Kidney tubule cell (primary cell): ENCODE data around the gene AFF3.

Experiments used
- DNase-seq: peaks from one replicate; pipeline ENCODE4 v3.0.0-alpha.2; 2018; ENCODE audit warnings: low spot score

Gene AFF3

GRCh38 chr2:100068395-100068794 lies 74.0 kb downstream of the AFF3 start:
- no peak for DNase-seq

GRCh38 chr2:100067784-100068183 lies 74.6 kb downstream of the AFF3 start:
- DNase-seq = no peak

- DNase-seq = no peak
Measured at GRCh38 chr2:100066856-100067255, 75.5 kb downstream of the AFF3 start.

- DNase-seq = no peak
Measured at GRCh38 chr2:100066246-100066645, 76.1 kb downstream of the AFF3 start.

GRCh38 chr2:100064592-100065428 lies 77.6 kb downstream of the AFF3 start:
- DNase-seq = no peak

GRCh38 chr2:100064165-100064564 lies 78.2 kb downstream of the AFF3 start:
- DNase-seq = no peak

- no peak for DNase-seq
Measured at GRCh38 chr2:100063459-100063953, 78.9 kb downstream of the AFF3 start.

GRCh38 chr2:100062336-100062735 lies 80.1 kb downstream of the AFF3 start:
- no peak for DNase-seq

GRCh38 chr2:100060875-100061274 lies 81.5 kb downstream of the AFF3 start:
- no peak for DNase-seq

- DNase-seq = no peak
Measured at GRCh38 chr2:100059638-100060037, 82.8 kb downstream of the AFF3 start.

- peak; percentile 66 for DNase-seq
Measured at GRCh38 chr2:100057901-100058261, 84.5 kb downstream of the AFF3 start.

- no peak for DNase-seq
Measured at GRCh38 chr2:100054426-100054825, 88.0 kb downstream of the AFF3 start.

- DNase-seq = no peak
Measured at GRCh38 chr2:100053087-100053885, 89.1 kb downstream of the AFF3 start.

- DNase-seq = no peak
Measured at GRCh38 chr2:100052650-100053049, 89.7 kb downstream of the AFF3 start.

GRCh38 chr2:100051253-100051652 lies 91.1 kb downstream of the AFF3 start:
- DNase-seq = no peak

- no peak for DNase-seq
Measured at GRCh38 chr2:100050685-100051084, 91.7 kb downstream of the AFF3 start.

- no peak for DNase-seq
Measured at GRCh38 chr2:100046961-100047947, 95.1 kb downstream of the AFF3 start.

GRCh38 chr2:100045000-100045399 lies 97.4 kb downstream of the AFF3 start:
- DNase-seq = no peak

- no peak for DNase-seq
Measured at GRCh38 chr2:100043891-100044255, 98.5 kb downstream of the AFF3 start.

GRCh38 chr2:100043081-100043890 lies 99.1 kb downstream of the AFF3 start:
- no peak for DNase-seq

GRCh38 chr2:100042562-100042961 lies 99.8 kb downstream of the AFF3 start:
- DNase-seq = no peak
